HepG2 (cell line): ENCODE results near the gene VWCE. TPM values are rescaled to one million over a fixed set of nuclear protein-coding genes. Genes with fewer than 3 reads are reported as not detected.

Experiments
- AHR ChIP-seq: IDR thresholded peaks from 2 replicates; pipeline ENCODE4 v1.6.1; 2018; ENCODE audit warnings: missing genetic modification reagents, missing compliant biosample characterization
- BHLHE40 ChIP-seq: IDR thresholded peaks from 2 replicates; pipeline ENCODE4 v1.6.1; 2011; ENCODE audit warnings: low read length, improper control_type of control experiment
- CHD2 ChIP-seq: IDR thresholded peaks from 2 replicates; pipeline ENCODE4 v1.6.1; 2011; ENCODE audit warnings: low read depth, low read length, improper control_type of control experiment
- ELF3 ChIP-seq: IDR thresholded peaks from 2 replicates; pipeline ENCODE4 v1.6.1; 2016; ENCODE audit warnings: missing genetic modification reagents, missing compliant biosample characterization
- JUNB ChIP-seq: sonication (generic); formaldehyde crosslinking; IDR thresholded peaks from 2 replicates; pipeline ENCODE4 v1.8.0; 2022; ENCODE audit warnings: missing genetic modification reagents, mild to moderate bottlenecking, borderline replicate concordance
- MAFF ChIP-seq: IDR thresholded peaks from 2 replicates; pipeline ENCODE4 v1.6.1; 2011; ENCODE audit warnings: low read depth, low read length, improper control_type of control experiment
- PPARG ChIP-seq: conservative IDR thresholded peaks from 2 replicates; pipeline ENCODE4 v1.6.1; 2016; ENCODE audit warnings: missing biosample characterization, missing genetic modification reagents
- RFX1 ChIP-seq: fragments of 450-650 bp; IDR thresholded peaks from 2 replicates; pipeline ENCODE4 v1.6.1; 2017
- SCMH1 ChIP-seq: sonication (generic); formaldehyde crosslinking; IDR thresholded peaks from 2 replicates; pipeline ENCODE4 v1.9.0; 2021; ENCODE audit warnings: missing genetic modification reagents, mild to moderate bottlenecking, borderline replicate concordance
- THAP11 ChIP-seq: IDR thresholded peaks from 2 replicates; pipeline ENCODE4 v1.6.1; 2016; ENCODE audit warnings: missing biosample characterization, missing genetic modification reagents
- ZFX ChIP-seq: sonication (generic); formaldehyde crosslinking; IDR thresholded peaks from 2 replicates; pipeline ENCODE4 v1.4.0; 2020; ENCODE audit warnings: mild to moderate bottlenecking, low read depth, missing genetic modification reagents, moderate library complexity
- ZKSCAN5 ChIP-seq: sonication (generic); formaldehyde crosslinking; IDR thresholded peaks from 2 replicates; pipeline ENCODE4 v1.5.1; 2020; ENCODE audit warnings: mild to moderate bottlenecking, missing genetic modification reagents
- ZKSCAN8 ChIP-seq: IDR thresholded peaks from 2 replicates; pipeline ENCODE4 v1.6.1; 2016; ENCODE audit warnings: borderline replicate concordance, missing genetic modification reagents, missing compliant biosample characterization
- ZMAT3 ChIP-seq: sonication (generic); formaldehyde crosslinking; conservative IDR thresholded peaks from 2 replicates; pipeline ENCODE4 v1.7.0; 2021; ENCODE audit warnings: missing genetic modification reagents
- ZNF101 ChIP-seq: sonication (generic); formaldehyde crosslinking; IDR thresholded peaks from 2 replicates; pipeline ENCODE4 v1.4.0; 2020; ENCODE audit warnings: mild to moderate bottlenecking, low read depth, missing genetic modification reagents, borderline replicate concordance
- ZNF230 ChIP-seq: sonication (generic); formaldehyde crosslinking; IDR thresholded peaks from 2 replicates; pipeline ENCODE4 v1.4.0; 2020; ENCODE audit warnings: mild to moderate bottlenecking, missing genetic modification reagents
- ZNF547 ChIP-seq: sonication (generic); formaldehyde crosslinking; IDR thresholded peaks from 2 replicates; pipeline ENCODE4 v1.5.1; 2020; ENCODE audit warnings: mild to moderate bottlenecking, missing genetic modification reagents
- ZNF879 ChIP-seq: sonication (generic); formaldehyde crosslinking; IDR thresholded peaks from 2 replicates; pipeline ENCODE4 v1.8.1; 2023; ENCODE audit warnings: missing genetic modification reagents
- ZSCAN22 ChIP-seq: sonication (generic); formaldehyde crosslinking; IDR thresholded peaks from 2 replicates; pipeline ENCODE4 v1.4.0; 2020; ENCODE audit warnings: mild to moderate bottlenecking, missing genetic modification reagents
- polyA plus RNA-seq, 8 experiments: library from polyadenylated mRNA; depleted of rRNA in 3 of 8; stranded (reverse) in 7 of 8; unstranded in 1 of 8; fragments of >200 nt; fragmentation: Illumina TruSeq in 4 of 8; extraction: Trizol in 4 of 8; gene quantifications; 2 replicates each; pipeline versions ENCODE4 v1.2.1 to v1.2.3, GENCODE V29; 2011 to 2016; ENCODE audit warnings: low read depth in 4 of 8, missing spikeins in 1 of 8, mixed read lengths in 1 of 8; ENCODE audit not compliant: insufficient read depth in 1 of 8
- total RNA-seq, 5 experiments: library from RNA; depleted of rRNA; stranded (reverse); fragments of >200 nt; fragmentation: Illumina TruSeq; extraction: Trizol; gene quantifications; 2 replicates each; pipeline ENCODE4 v1.2.3, GENCODE V29; 2016; ENCODE audit warnings: low read depth in 1 of 5
- TF ChIP-seq, protein P1 (sequence below): sonication (generic); formaldehyde crosslinking; IDR thresholded peaks from 2 replicates; pipeline ENCODE4 v1.9.0; 2022; ENCODE audit warnings: low read depth, missing genetic modification reagents
- TF ChIP-seq, protein P2 (sequence below): sonication (generic); formaldehyde crosslinking; IDR thresholded peaks from 2 replicates; pipeline ENCODE4 v1.5.1; 2020; ENCODE audit warnings: mild to moderate bottlenecking, missing genetic modification reagents, borderline replicate concordance
- TF ChIP-seq, protein P3 (sequence below): sonication (generic); formaldehyde crosslinking; IDR thresholded peaks from 2 replicates; pipeline ENCODE4 v1.5.1; 2020; ENCODE audit warnings: mild to moderate bottlenecking, missing genetic modification reagents, moderate library complexity
- TF ChIP-seq, protein P4 (sequence below): sonication (generic); formaldehyde crosslinking; IDR thresholded peaks from 2 replicates; pipeline ENCODE4 v1.4.0; 2020; ENCODE audit warnings: mild to moderate bottlenecking, missing genetic modification reagents, borderline replicate concordance

Gene VWCE
- total and polyA plus RNA-seq, 2 of the 13 experiments (the other 11 are each of a cell fraction or from before 2014, with no cell fraction given) = 27.6 to 58.3 TPM

DNA sequence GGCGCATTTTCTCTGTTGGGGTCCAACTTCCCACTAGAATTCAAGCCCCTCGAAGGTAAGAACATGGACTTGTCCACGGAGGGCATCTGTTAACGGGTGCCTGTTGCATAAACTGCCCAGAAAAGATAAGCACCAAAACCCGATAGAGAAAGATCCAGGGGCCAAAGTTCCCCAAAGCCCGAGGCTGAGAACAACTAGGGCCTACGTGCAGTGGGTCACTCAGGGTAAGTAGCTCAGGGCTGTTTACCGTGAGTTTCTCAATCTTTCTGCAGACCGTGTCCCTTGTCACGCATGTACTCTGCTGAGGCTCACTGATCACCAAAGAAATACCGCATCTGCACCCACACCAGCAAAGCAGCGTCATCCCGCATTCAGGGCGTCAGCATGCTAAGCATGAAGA is 29.8 kb downstream of the VWCE start (continued):
- TF ChIP-seq, protein P1, sequence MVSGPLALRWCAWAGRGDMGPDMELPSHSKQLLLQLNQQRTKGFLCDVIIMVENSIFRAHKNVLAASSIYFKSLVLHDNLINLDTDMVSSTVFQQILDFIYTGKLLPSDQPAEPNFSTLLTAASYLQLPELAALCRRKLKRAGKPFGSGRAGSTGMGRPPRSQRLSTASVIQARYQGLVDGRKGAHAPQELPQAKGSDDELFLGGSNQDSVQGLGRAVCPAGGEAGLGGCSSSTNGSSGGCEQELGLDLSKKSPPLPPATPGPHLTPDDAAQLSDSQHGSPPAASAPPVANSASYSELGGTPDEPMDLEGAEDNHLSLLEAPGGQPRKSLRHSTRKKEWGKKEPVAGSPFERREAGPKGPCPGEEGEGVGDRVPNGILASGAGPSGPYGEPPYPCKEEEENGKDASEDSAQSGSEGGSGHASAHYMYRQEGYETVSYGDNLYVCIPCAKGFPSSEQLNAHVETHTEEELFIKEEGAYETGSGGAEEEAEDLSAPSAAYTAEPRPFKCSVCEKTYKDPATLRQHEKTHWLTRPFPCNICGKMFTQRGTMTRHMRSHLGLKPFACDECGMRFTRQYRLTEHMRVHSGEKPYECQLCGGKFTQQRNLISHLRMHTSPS (CRISPR knock-in tag) = no peak
- TF ChIP-seq, protein P2, sequence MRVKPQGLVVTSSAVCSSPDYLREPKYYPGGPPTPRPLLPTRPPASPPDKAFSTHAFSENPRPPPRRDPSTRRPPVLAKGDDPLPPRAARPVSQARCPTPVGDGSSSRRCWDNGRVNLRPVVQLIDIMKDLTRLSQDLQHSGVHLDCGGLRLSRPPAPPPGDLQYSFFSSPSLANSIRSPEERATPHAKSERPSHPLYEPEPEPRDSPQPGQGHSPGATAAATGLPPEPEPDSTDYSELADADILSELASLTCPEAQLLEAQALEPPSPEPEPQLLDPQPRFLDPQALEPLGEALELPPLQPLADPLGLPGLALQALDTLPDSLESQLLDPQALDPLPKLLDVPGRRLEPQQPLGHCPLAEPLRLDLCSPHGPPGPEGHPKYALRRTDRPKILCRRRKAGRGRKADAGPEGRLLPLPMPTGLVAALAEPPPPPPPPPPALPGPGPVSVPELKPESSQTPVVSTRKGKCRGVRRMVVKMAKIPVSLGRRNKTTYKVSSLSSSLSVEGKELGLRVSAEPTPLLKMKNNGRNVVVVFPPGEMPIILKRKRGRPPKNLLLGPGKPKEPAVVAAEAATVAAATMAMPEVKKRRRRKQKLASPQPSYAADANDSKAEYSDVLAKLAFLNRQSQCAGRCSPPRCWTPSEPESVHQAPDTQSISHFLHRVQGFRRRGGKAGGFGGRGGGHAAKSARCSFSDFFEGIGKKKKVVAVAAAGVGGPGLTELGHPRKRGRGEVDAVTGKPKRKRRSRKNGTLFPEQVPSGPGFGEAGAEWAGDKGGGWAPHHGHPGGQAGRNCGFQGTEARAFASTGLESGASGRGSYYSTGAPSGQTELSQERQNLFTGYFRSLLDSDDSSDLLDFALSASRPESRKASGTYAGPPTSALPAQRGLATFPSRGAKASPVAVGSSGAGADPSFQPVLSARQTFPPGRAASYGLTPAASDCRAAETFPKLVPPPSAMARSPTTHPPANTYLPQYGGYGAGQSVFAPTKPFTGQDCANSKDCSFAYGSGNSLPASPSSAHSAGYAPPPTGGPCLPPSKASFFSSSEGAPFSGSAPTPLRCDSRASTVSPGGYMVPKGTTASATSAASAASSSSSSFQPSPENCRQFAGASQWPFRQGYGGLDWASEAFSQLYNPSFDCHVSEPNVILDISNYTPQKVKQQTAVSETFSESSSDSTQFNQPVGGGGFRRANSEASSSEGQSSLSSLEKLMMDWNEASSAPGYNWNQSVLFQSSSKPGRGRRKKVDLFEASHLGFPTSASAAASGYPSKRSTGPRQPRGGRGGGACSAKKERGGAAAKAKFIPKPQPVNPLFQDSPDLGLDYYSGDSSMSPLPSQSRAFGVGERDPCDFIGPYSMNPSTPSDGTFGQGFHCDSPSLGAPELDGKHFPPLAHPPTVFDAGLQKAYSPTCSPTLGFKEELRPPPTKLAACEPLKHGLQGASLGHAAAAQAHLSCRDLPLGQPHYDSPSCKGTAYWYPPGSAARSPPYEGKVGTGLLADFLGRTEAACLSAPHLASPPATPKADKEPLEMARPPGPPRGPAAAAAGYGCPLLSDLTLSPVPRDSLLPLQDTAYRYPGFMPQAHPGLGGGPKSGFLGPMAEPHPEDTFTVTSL (CRISPR knock-in tag) = no peak
- TF ChIP-seq ZMAT3 (no peak), ZSCAN22 (CRISPR knock-in tag) (no peak), ELF3 (peak; percentile 37; the same call in 1 of the 2 replicates), JUNB (no peak), ZKSCAN5 (CRISPR knock-in tag) (no peak), PPARG (CRISPR knock-in tag) (no peak), RFX1 (no peak), ZFX (CRISPR knock-in tag) (peak; percentile 44; the same call in 1 of the 2 replicates), CHD2 (no peak), AHR (CRISPR knock-in tag) (no peak), THAP11 (CRISPR knock-in tag) (no peak), ZNF879 (CRISPR knock-in tag) (no peak), ZNF101 (CRISPR knock-in tag) (no peak), ZNF547 (CRISPR knock-in tag) (no peak), SCMH1 (no peak), ZNF230 (CRISPR knock-in tag) (no peak; the same call in 1 of the 2 replicates), ZKSCAN8 (CRISPR knock-in tag) (no peak), MAFF (no peak), BHLHE40 (peak; percentile 16; the same call in 1 of the 2 replicates)
- TF ChIP-seq, protein P3, sequence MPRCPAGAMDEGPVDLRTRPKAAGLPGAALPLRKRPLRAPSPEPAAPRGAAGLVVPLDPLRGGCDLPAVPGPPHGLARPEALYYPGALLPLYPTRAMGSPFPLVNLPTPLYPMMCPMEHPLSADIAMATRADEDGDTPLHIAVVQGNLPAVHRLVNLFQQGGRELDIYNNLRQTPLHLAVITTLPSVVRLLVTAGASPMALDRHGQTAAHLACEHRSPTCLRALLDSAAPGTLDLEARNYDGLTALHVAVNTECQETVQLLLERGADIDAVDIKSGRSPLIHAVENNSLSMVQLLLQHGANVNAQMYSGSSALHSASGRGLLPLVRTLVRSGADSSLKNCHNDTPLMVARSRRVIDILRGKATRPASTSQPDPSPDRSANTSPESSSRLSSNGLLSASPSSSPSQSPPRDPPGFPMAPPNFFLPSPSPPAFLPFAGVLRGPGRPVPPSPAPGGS (CRISPR knock-in tag) = no peak
- TF ChIP-seq, protein P4, sequence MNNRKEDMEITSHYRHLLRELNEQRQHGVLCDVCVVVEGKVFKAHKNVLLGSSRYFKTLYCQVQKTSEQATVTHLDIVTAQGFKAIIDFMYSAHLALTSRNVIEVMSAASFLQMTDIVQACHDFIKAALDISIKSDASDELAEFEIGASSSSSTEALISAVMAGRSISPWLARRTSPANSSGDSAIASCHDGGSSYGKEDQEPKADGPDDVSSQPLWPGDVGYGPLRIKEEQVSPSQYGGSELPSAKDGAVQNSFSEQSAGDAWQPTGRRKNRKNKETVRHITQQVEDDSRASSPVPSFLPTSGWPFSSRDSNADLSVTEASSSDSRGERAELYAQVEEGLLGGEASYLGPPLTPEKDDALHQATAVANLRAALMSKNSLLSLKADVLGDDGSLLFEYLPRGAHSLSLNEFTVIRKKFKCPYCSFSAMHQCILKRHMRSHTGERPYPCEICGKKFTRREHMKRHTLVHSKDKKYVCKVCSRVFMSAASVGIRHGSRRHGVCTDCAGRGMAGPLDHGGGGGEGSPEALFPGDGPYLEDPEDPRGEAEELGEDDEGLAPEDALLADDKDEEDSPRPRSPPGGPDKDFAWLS = no peak
